ENCODE measurements around the gene SLC22A7. TPM values are rescaled to one million over a fixed set of nuclear protein-coding genes. Genes with fewer than 3 reads are reported as not detected.
"Not testable (repeated sequence)": the region's sequence is repeated elsewhere in the genome, so short reads cannot be mapped to it uniquely, and the experiment has no call there.

The SLC22A7 gene
- total RNA-seq, 2 experiments from 2014 or later: not detected

GRCh38 chr6:43311666-43312065, 13.6 kb downstream of the SLC22A7 start:
- ChIA-PET POLR2A (no interaction called here), CTCF (interaction anchor here (0.6 kb wide), 2 partner anchors 24 to 67 kb away, joined by 3 to 4 read pairs; no protein-coding TSS in a partner anchor)
- Mint-ChIP-seq H3K4me3 (no peak overlapping the region), H3K4me1 (peaks cover 10% of the 10 kb centered on the region), H3K27ac (no peak overlapping the region), H3K9me3 (no peaks in the 10 kb centered on the region), H3K27me3 (peaks cover 7% of the 10 kb centered on the region), H3K36me3 (ENCODE audit: low read depth) (no peaks in the 10 kb centered on the region)
- no peak for DNase-seq

GRCh38 chr6:43313813-43314212, 15.8 kb downstream of the SLC22A7 start:
- ChIA-PET CTCF (interaction anchor here (0.5 to 1.4 kb wide), 5 partner anchors 12 to 292 kb away, joined by 3 to 5 read pairs (median 4); no protein-coding TSS in a partner anchor), POLR2A (no interaction called here)
- no peak overlapping the region for H3K4me3 Mint-ChIP-seq

GRCh38 chr6:43318011-43318410, 20.0 kb downstream of the SLC22A7 start:
- ChIA-PET CTCF (interaction anchor here (0.6 to 1.4 kb wide), 4 partner anchors 10 to 299 kb away, joined by 3 to 5 read pairs (median 4); partner anchors contain the start of gene CRIP3), POLR2A (no interaction called here)
- DNase-seq: no peak
- Mint-ChIP-seq H3K4me3 (no peak overlapping the region), H3K27me3 (peaks cover 4% of the 10 kb centered on the region), H3K36me3 (ENCODE audit: low read depth) (no peaks in the 10 kb centered on the region), H3K9me3 (no peaks in the 10 kb centered on the region), H3K4me1 (no peaks in the 10 kb centered on the region), H3K27ac (no peak overlapping the region)

More at GRCh38 chr6:43313813-43314212, 15.8 kb downstream of the SLC22A7 start:
- peaks cover 6% of the 10 kb centered on the region for H3K4me1 Mint-ChIP-seq
- H3K27ac Mint-ChIP-seq: no peak overlapping the region
- no peaks in the 10 kb centered on the region for H3K9me3 Mint-ChIP-seq
- peaks cover 11% of the 10 kb centered on the region for H3K27me3 Mint-ChIP-seq
- no peaks in the 10 kb centered on the region for H3K36me3 Mint-ChIP-seq (ENCODE audit: low read depth)
- no peak for DNase-seq

- CTCF ChIA-PET: interaction anchor here (1.0 kb wide), 1 partner anchor 11 kb away, joined by 5 read pairs; no protein-coding TSS in a partner anchor
Measured at GRCh38 chr6:43325876-43326275, 27.8 kb downstream of the SLC22A7 start.

GRCh38 chr6:43328528-43328927, 30.5 kb downstream of the SLC22A7 start:
- H3K27me3 Mint-ChIP-seq: no peaks in the 10 kb centered on the region
- H3K36me3 Mint-ChIP-seq (ENCODE audit: low read depth): no peaks in the 10 kb centered on the region
- no peaks in the 10 kb centered on the region for H3K9me3 Mint-ChIP-seq
- H3K4me1 Mint-ChIP-seq: peaks cover 11% of the 10 kb centered on the region
- no peak overlapping the region for H3K4me3 Mint-ChIP-seq
- CTCF ChIA-PET: interaction anchor here (0.9 to 1.6 kb wide), 3 partner anchors 10 to 69 kb away, joined by 3 to 4 read pairs (median 3); no protein-coding TSS in a partner anchor
- H3K27ac Mint-ChIP-seq: no peak overlapping the region
- POLR2A ChIA-PET: no interaction called here
- no peak for DNase-seq

More at GRCh38 chr6:43325876-43326275, 27.8 kb downstream of the SLC22A7 start:
- no peak for DNase-seq
- Mint-ChIP-seq H3K4me1 (no peaks in the 10 kb centered on the region), H3K27ac (no peak overlapping the region), H3K27me3 (no peaks in the 10 kb centered on the region), H3K9me3 (no peaks in the 10 kb centered on the region), H3K4me3 (no peak overlapping the region), H3K36me3 (ENCODE audit: low read depth) (no peaks in the 10 kb centered on the region)
- POLR2A ChIA-PET: no interaction called here

- POLR2A ChIA-PET: no interaction called here
- H3K4me1 Mint-ChIP-seq: peaks cover 13% of the 10 kb centered on the region
- CTCF ChIA-PET: interaction anchor here (0.9 kb wide), 1 partner anchor 52 kb away, joined by 3 read pairs; no protein-coding TSS in a partner anchor
- no peaks in the 10 kb centered on the region for H3K9me3 Mint-ChIP-seq
- no peak overlapping the region for H3K27ac Mint-ChIP-seq
- H3K4me3 Mint-ChIP-seq: no peak overlapping the region
- H3K36me3 Mint-ChIP-seq (ENCODE audit: low read depth): no peaks in the 10 kb centered on the region
- no peak for DNase-seq
- H3K27me3 Mint-ChIP-seq: no peaks in the 10 kb centered on the region
Measured at GRCh38 chr6:43331470-43331869, 33.4 kb downstream of the SLC22A7 start.

GRCh38 chr6:43331891-43332290, 33.8 kb downstream of the SLC22A7 start:
- no peak overlapping the region for H3K27ac Mint-ChIP-seq
- H3K27me3 Mint-ChIP-seq: no peaks in the 10 kb centered on the region
- no peak overlapping the region for H3K4me3 Mint-ChIP-seq
- POLR2A ChIA-PET: no interaction called here
- H3K9me3 Mint-ChIP-seq: no peaks in the 10 kb centered on the region
- CTCF ChIA-PET: no interaction called here
- no peaks in the 10 kb centered on the region for H3K36me3 Mint-ChIP-seq (ENCODE audit: low read depth)
- peaks cover 13% of the 10 kb centered on the region for H3K4me1 Mint-ChIP-seq
- DNase-seq: no peak

GRCh38 chr6:43334466-43335095, 36.5 kb downstream of the SLC22A7 start:
- CTCF ChIA-PET: no interaction called here
- peaks cover 4% of the 10 kb centered on the region for H3K36me3 Mint-ChIP-seq (ENCODE audit: low read depth)
- no peak overlapping the region for H3K27ac Mint-ChIP-seq
- H3K27me3 Mint-ChIP-seq: no peaks in the 10 kb centered on the region
- H3K4me3 Mint-ChIP-seq: no peak overlapping the region
- DNase-seq: no peak
- peaks cover 16% of the 10 kb centered on the region for H3K4me1 Mint-ChIP-seq
- H3K9me3 Mint-ChIP-seq: no peaks in the 10 kb centered on the region
- POLR2A ChIA-PET: no interaction called here

GRCh38 chr6:43335469-43335868, 37.4 kb downstream of the SLC22A7 start:
- H3K27ac Mint-ChIP-seq: no peak overlapping the region
- peaks cover 16% of the 10 kb centered on the region for H3K4me1 Mint-ChIP-seq
- H3K4me3 Mint-ChIP-seq: no peak overlapping the region
- no peak for DNase-seq
- H3K36me3 Mint-ChIP-seq (ENCODE audit: low read depth): peaks cover 13% of the 10 kb centered on the region
- H3K27me3 Mint-ChIP-seq: no peaks in the 10 kb centered on the region
- ChIA-PET CTCF (interaction anchor here (0.6 to 1.0 kb wide), 2 partner anchors 16 to 21 kb away, joined by 4 to 5 read pairs; no protein-coding TSS in a partner anchor), POLR2A (no interaction called here)
- H3K9me3 Mint-ChIP-seq: no peaks in the 10 kb centered on the region

- peaks cover 22% of the 10 kb centered on the region for H3K36me3 Mint-ChIP-seq (ENCODE audit: low read depth)
- peaks cover 12% of the 10 kb centered on the region for H3K4me1 Mint-ChIP-seq
- H3K27me3 Mint-ChIP-seq: no peaks in the 10 kb centered on the region
- ChIA-PET CTCF (interaction anchor here (1.1 to 1.5 kb wide), 3 partner anchors 19 to 57 kb away, joined by 4 to 5 read pairs (median 4); partner anchors contain the start of gene CRIP3), POLR2A (no interaction called here)
- DNase-seq: no peak
- H3K27ac Mint-ChIP-seq: no peak overlapping the region
- H3K9me3 Mint-ChIP-seq: no peaks in the 10 kb centered on the region
- H3K4me3 Mint-ChIP-seq: no peak overlapping the region
Measured at GRCh38 chr6:43336382-43336781, 38.3 kb downstream of the SLC22A7 start.

- H3K36me3 Mint-ChIP-seq (ENCODE audit: low read depth): peaks cover 34% of the 10 kb centered on the region
- peaks cover 5% of the 10 kb centered on the region for H3K4me1 Mint-ChIP-seq
- H3K27ac Mint-ChIP-seq: peak overlapping the region; percentile 28
- H3K27me3 Mint-ChIP-seq: no peaks in the 10 kb centered on the region
- no peaks in the 10 kb centered on the region for H3K9me3 Mint-ChIP-seq
- H3K4me3 Mint-ChIP-seq: no peak overlapping the region
- POLR2A ChIA-PET: no interaction called here
- CTCF ChIA-PET: interaction anchor here (1.0 to 1.4 kb wide), 2 partner anchors 10 to 24 kb away, joined by 3 read pairs; no protein-coding TSS in a partner anchor
- no peak for DNase-seq
Measured at GRCh38 chr6:43338243-43338642, 40.2 kb downstream of the SLC22A7 start.

GRCh38 chr6:43339168-43339567, 41.1 kb downstream of the SLC22A7 start:
- Mint-ChIP-seq H3K27ac (no peak overlapping the region), H3K9me3 (no peaks in the 10 kb centered on the region), H3K4me3 (no peak overlapping the region), H3K4me1 (peaks cover 5% of the 10 kb centered on the region), H3K36me3 (ENCODE audit: low read depth) (peaks cover 34% of the 10 kb centered on the region), H3K27me3 (no peaks in the 10 kb centered on the region)
- POLR2A ChIA-PET: interaction anchor here (0.7 kb wide), 1 partner anchor 163 kb away, joined by 5 read pairs; no protein-coding TSS in a partner anchor
- CTCF ChIA-PET: interaction anchor here (0.6 to 1.4 kb wide), 4 partner anchors 11 to 112 kb away, joined by 3 read pairs; no protein-coding TSS in a partner anchor
- DNase-seq: no peak

- POLR2A ChIA-PET: interaction anchor here (0.6 kb wide), 1 partner anchor 17 kb away, joined by 5 read pairs; no protein-coding TSS in a partner anchor
- not testable (repeated sequence) for DNase-seq, H3K27ac Mint-ChIP-seq
Measured at GRCh38 chr6:43346243-43346642, 48.2 kb downstream of the SLC22A7 start.

More at GRCh38 chr6:43346243-43346642, 48.2 kb downstream of the SLC22A7 start:
- H3K36me3 Mint-ChIP-seq (ENCODE audit: low read depth): peaks cover 22% of the 10 kb centered on the region
- H3K4me3 Mint-ChIP-seq, H3K27me3 Mint-ChIP-seq, H3K4me1 Mint-ChIP-seq, H3K9me3 Mint-ChIP-seq, CTCF ChIA-PET: not testable (repeated sequence)

Data from activated CD4-positive, alpha-beta T cell treated with anti-CD3 and anti-CD28 coated beads, Interleukin-2, amount 10 ng/mL, durations not matched to agents 7 days and 5 days (primary cell).